B cell (primary cell): ENCODE measurements around the gene KEAP1. TPM values are rescaled to one million over a fixed set of nuclear protein-coding genes. Genes with fewer than 3 reads are reported as not detected.

Experiments
- ATAC-seq: fragments of 200-7000 bp; cut with Tn5 transposase; one replicate; pipeline ENCODE4 v1.10.0; 2021; ENCODE audit warnings: low read depth, mild to moderate bottlenecking, moderate number of reproducible peaks, moderate library complexity
- CTCF ChIA-PET: fragments of 350-600 bp; sonication (Branson Sonifier 250); formaldehyde crosslinking; loops from one replicate; lab custom pipeline; 2021; ENCODE audit warnings: antibody characterized with exemption, inconsistent platforms; lab: Charles Lee
- POLR2A ChIA-PET: fragments of 350-600 bp; sonication (Branson Sonifier 250); formaldehyde crosslinking; loops from one replicate; lab custom pipeline; 2021; ENCODE audit warnings: antibody characterized with exemption; lab: Charles Lee
- DNase-seq: peaks from one replicate; pipeline ENCODE4 v3.0.0; 2013
- H2AFZ ChIP-seq: 2 replicates; pipeline ENCODE4 v1.6.1; 2012; ENCODE audit warnings: mild to moderate bottlenecking, low read depth, low read length; ENCODE audit not compliant: insufficient read depth, poor library complexity, severe bottlenecking
- H3K27ac ChIP-seq, 2 donors: 1 replicate in 1 of 2; 2 replicates in 1 of 2; pipeline ENCODE4 v1.5.1; 2012 to 2013; ENCODE audit warnings: low read length in 2 of 2, mild to moderate bottlenecking in 2 of 2, moderate library complexity in 1 of 2
- H3K27me3 ChIP-seq, 4 experiments: fragments of 200-600 bp in 1 of 4; sonication (generic) in 1 of 4; replicated peaks in 1 of 4; 1 replicate in 2 of 4; 2 replicates in 2 of 4; pipeline versions ENCODE4 v1.6.1 to v1.7.0; 2013 to 2016; ENCODE audit warnings: low read length in 3 of 4, mild to moderate bottlenecking in 2 of 4, mixed read lengths in 1 of 4, moderate library complexity in 1 of 4; ENCODE audit not compliant: insufficient read depth in 4 of 4, control insufficient read depth in 3 of 4; ENCODE audit errors: control extremely low read depth in 1 of 4
- H3K36me3 ChIP-seq, 2 experiments: replicated peaks in 1 of 2; 1 replicate in 1 of 2; 2 replicates in 1 of 2; pipeline versions ENCODE4 v1.6.1 to v1.7.1; 2013; ENCODE audit warnings: low read length in 1 of 2; ENCODE audit not compliant: insufficient read depth in 2 of 2, control insufficient read depth in 1 of 2; ENCODE audit errors: control extremely low read depth in 1 of 2, extremely low read depth in 1 of 2
- H3K4me1 ChIP-seq, 2 donors: fragments of 200-600 bp in 1 of 2; sonication (generic) in 1 of 2; 1 replicate in 1 of 2; 2 replicates in 1 of 2; pipeline versions ENCODE4 v1.5.1 to v1.6.1; 2013 to 2017; ENCODE audit warnings: low read length in 2 of 2; ENCODE audit not compliant: control insufficient read depth in 2 of 2, insufficient read depth in 2 of 2
- H3K4me2 ChIP-seq: replicated peaks from 2 replicates; pipeline ENCODE3; 2012; ENCODE audit warnings: mild to moderate bottlenecking, low read depth, low read length; ENCODE audit not compliant: poor library complexity, severe bottlenecking
- H3K4me3 ChIP-seq, 5 experiments: fragments of 200-600 bp in 1 of 5; sonication (generic) in 1 of 5; 1 replicate in 3 of 5; 2 replicates in 2 of 5; pipeline versions ENCODE4 v1.5.1 to v1.7.0; 2011 to 2016; ENCODE audit warnings: low read length in 4 of 5, mild to moderate bottlenecking in 4 of 5, low read depth in 2 of 5, control low read depth in 1 of 5, moderate library complexity in 1 of 5; ENCODE audit not compliant: insufficient read depth in 1 of 5; ENCODE audit errors: control extremely low read depth in 1 of 5, extremely low read depth in 1 of 5
- H3K79me2 ChIP-seq: fragments of 200-600 bp; sonication (generic); one replicate; pipeline ENCODE4 v1.6.0; 2016; ENCODE audit warnings: low read length; ENCODE audit not compliant: control insufficient read depth, insufficient read depth
- H3K9ac ChIP-seq: fragments of 200-600 bp; sonication (generic); 2 replicates; pipeline ENCODE4 v1.6.1; 2017; ENCODE audit warnings: mild to moderate bottlenecking, low read length, moderate library complexity
- H3K9me3 ChIP-seq, 3 donors: one replicate each; pipeline versions ENCODE4 v1.6.1 to v1.7.1; 2013; ENCODE audit warnings: low read length in 2 of 3; ENCODE audit not compliant: control insufficient read depth in 2 of 3, insufficient read depth in 1 of 3; ENCODE audit errors: control extremely low read depth in 1 of 3
- H4K20me1 ChIP-seq: 2 replicates; pipeline ENCODE4 v1.6.0; 2012; ENCODE audit warnings: mild to moderate bottlenecking, low read length; ENCODE audit not compliant: insufficient read depth, control insufficient read depth, poor library complexity, severe bottlenecking
- H3K27ac Mint-ChIP-seq: one replicate; pipeline ENCODE4 v1.8.0; 2021; ENCODE audit warnings: mixed read lengths
- H3K27me3 Mint-ChIP-seq: one replicate; pipeline ENCODE4 v1.8.0; 2021; ENCODE audit warnings: mixed read lengths
- H3K4me1 Mint-ChIP-seq: one replicate; pipeline ENCODE4 v1.8.0; 2021; ENCODE audit warnings: mixed read lengths
- H3K4me3 Mint-ChIP-seq: one replicate; pipeline ENCODE4 v1.8.0; 2021; ENCODE audit warnings: mixed read lengths
- H3K9me3 Mint-ChIP-seq: one replicate; pipeline ENCODE4 v1.8.0; 2022; ENCODE audit warnings: mixed read lengths; ENCODE audit not compliant: insufficient read depth
- EZH2 ChIP-seq: IDR thresholded peaks from 2 replicates; pipeline ENCODE4 v1.6.1; 2012; ENCODE audit warnings: borderline replicate concordance, low read depth, mild to moderate bottlenecking, moderate library complexity, low read length; ENCODE audit not compliant: insufficient read depth, poor library complexity, severe bottlenecking
- WGBS: methylation state at CpG from one replicate; pipeline ENCODE4 v1.1.5; 2013; ENCODE audit warnings: missing lambda C conversion rate; ENCODE audit not compliant: insufficient coverage; 5-methylcytosine and 5-hydroxymethylcytosine counted together
- intact Hi-C: fragments of 100-400 bp; cut with micrococcal nuclease; formaldehyde crosslinking; loops from one replicate; pipeline ENCODE4 v1.10.0; 2022
- polyA plus RNA-seq: library from polyadenylated mRNA; depleted of rRNA; stranded (reverse); fragments of >200 nt; gene quantifications from 2 replicates; pipeline ENCODE4 v1.2.3, GENCODE V29; 2012
- total RNA-seq, 2 donors: library from RNA; stranded (reverse); fragments of 120-200 nt in 1 of 2; gene quantifications; 1 replicate in 1 of 2; 2 replicates in 1 of 2; pipeline versions ENCODE4 v1.2.3 to v1.2.4, GENCODE V29; 2013 to 2022
- TF ChIP-seq, protein P1 (sequence below): fragments of 200-600 bp; IDR thresholded peaks from one replicate; pipeline ENCODE4 v1.8.0; 2022; ENCODE audit warnings: antibody characterized with exemption, mild to moderate bottlenecking

Gene KEAP1
- total and polyA plus RNA-seq, 2 donors (not counting 1 experiment from before 2014, with no cell fraction given), result 17.7 to 27.0 TPM

DNA sequence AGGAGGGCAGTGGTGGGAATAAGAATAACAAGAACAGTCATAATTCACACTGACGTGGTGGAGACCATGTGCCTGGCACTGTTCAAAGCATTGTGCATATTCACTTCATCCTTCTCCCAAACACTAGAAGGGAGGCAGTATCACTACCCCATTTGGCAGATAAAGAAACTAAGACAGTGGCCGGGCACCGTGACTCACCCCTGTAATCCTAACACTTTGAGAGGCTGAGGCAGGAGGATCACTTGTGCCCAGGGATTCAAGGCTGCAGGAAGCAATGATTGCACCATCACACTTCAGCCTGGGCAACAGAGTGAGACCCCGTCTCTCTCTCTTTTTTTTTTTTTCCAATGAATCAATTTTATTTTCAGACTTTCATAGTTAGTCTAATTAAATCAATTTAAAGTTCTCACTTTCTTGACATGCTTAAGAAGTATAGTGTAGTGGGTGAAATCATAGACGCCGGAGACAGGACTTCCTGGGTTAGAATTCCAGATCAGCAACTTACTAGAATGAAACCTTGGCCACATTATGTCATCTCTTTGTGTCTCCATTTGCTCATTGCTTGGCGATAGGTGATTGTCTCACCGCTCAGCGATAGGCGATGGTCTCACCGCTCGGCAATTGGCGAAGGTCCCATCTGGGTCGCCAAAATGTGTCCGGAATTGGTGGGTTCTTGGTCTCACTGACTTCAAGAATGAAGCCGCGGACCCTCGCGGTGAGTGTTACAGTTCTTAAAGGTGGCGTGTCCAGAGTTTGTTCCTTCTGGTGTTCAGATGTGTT is 35.2 kb upstream of the KEAP1 start:
- Histone ChIP-seq H3K4me1 (peaks cover 3 to 5% of the 10 kb centered on the region in 2 donors), H3K9ac (no peak overlapping the region), H3K79me2 (no peaks in the 10 kb centered on the region), H4K20me1 (no peaks in the 10 kb centered on the region), H3K4me3 (no peak overlapping the region), H3K4me2 (no peak overlapping the region), H3K27me3 (peaks cover 0 to 16% (median 1%) of the 10 kb centered on the region in 4 experiments), H2AFZ (no peak overlapping the region), H3K36me3 (no peaks in the 10 kb centered on the region), H3K27ac (no peak overlapping the region), H3K9me3 (no peaks in the 10 kb centered on the region)
- Mint-ChIP-seq H3K27ac (no peak overlapping the region), H3K27me3 (peaks cover 16% of the 10 kb centered on the region), H3K4me1 (peaks cover 5% of the 10 kb centered on the region), H3K4me3 (no peak overlapping the region), H3K9me3 (no peaks in the 10 kb centered on the region)
- CTCF ChIA-PET, result interaction anchor here (0.8 to 5.3 kb wide), 4 partner anchors 33 to 133 kb away, joined by 3 to 73 read pairs (median 5); no protein-coding TSS in a partner anchor
- intact Hi-C loops, result no loop called here
- 44% methylated on average over 17 of the region's 20 CpGs for WGBS
- POLR2A ChIA-PET, result no interaction called here
- no peak for ATAC-seq
- TF ChIP-seq, protein P1, sequence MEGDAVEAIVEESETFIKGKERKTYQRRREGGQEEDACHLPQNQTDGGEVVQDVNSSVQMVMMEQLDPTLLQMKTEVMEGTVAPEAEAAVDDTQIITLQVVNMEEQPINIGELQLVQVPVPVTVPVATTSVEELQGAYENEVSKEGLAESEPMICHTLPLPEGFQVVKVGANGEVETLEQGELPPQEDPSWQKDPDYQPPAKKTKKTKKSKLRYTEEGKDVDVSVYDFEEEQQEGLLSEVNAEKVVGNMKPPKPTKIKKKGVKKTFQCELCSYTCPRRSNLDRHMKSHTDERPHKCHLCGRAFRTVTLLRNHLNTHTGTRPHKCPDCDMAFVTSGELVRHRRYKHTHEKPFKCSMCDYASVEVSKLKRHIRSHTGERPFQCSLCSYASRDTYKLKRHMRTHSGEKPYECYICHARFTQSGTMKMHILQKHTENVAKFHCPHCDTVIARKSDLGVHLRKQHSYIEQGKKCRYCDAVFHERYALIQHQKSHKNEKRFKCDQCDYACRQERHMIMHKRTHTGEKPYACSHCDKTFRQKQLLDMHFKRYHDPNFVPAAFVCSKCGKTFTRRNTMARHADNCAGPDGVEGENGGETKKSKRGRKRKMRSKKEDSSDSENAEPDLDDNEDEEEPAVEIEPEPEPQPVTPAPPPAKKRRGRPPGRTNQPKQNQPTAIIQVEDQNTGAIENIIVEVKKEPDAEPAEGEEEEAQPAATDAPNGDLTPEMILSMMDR, result no peak
- TF ChIP-seq EZH2, result no peak
- no peak for DNase-seq

DNA sequence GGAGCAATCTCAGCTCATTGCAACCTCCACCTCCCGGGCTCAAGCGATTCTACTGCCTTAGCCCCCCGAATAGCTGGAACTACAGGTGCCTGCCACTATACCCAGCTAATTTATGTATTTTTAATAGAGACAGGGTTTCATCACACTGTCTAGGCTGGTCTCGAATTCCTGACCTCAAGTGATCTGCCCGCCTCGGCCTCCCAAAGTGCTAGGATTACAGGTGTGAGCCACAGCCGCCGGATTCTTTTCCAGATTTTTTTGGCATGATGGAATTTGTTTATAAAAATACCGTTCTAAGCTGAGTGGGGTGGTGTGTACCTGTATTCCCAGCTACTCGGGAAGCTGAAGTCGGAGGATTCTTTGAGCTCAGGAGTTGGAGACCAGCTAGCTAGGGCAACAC is 34.5 kb upstream of the KEAP1 start:
- no peak for ATAC-seq
- no peaks in the 10 kb centered on the region for H3K36me3 ChIP-seq
- no peak overlapping the region for H3K4me2 ChIP-seq
- H3K27me3 ChIP-seq, result peaks cover 0 to 16% (median 1%) of the 10 kb centered on the region in 4 experiments
- POLR2A ChIA-PET, result interaction anchor here (0.6 kb wide), 1 partner anchor 67 kb away, joined by 3 read pairs; no protein-coding TSS in a partner anchor
- CTCF ChIA-PET, result interaction anchor here (1.1 to 1.3 kb wide), 2 partner anchors 34 to 107 kb away, joined by 4 to 6 read pairs; no protein-coding TSS in a partner anchor
- TF ChIP-seq, protein P1, result no peak
- no peak for TF ChIP-seq EZH2
- peaks cover 16% of the 10 kb centered on the region for H3K27me3 Mint-ChIP-seq
- no peaks in the 10 kb centered on the region for H3K4me1 ChIP-seq
- no peak overlapping the region for H3K9ac ChIP-seq
- H3K4me1 Mint-ChIP-seq, result peaks cover 2% of the 10 kb centered on the region
- no peaks in the 10 kb centered on the region for H3K9me3 ChIP-seq
- H3K9me3 Mint-ChIP-seq, result no peaks in the 10 kb centered on the region
- no peak overlapping the region for H3K4me3 ChIP-seq
- H3K4me3 Mint-ChIP-seq, result no peak overlapping the region
- H3K27ac ChIP-seq, result no peak overlapping the region
- DNase-seq, result no peak
- intact Hi-C loops, result no loop called here
- no peak overlapping the region for H3K27ac Mint-ChIP-seq
- H4K20me1 ChIP-seq, result no peaks in the 10 kb centered on the region
- H2AFZ ChIP-seq, result no peak overlapping the region
- 94% methylated on average over 6 of the region's 11 CpGs for WGBS
- H3K79me2 ChIP-seq, result no peaks in the 10 kb centered on the region
